Pancreas (tissue), 10 donors: ENCODE measurements around the gene PCBP4. TPM values are rescaled to one million over a fixed set of nuclear protein-coding genes. Genes with fewer than 3 reads are reported as not detected.

Source experiments
- ATAC-seq, 4 donors: fragments of 200-7000 bp; cut with Tn5 transposase; one replicate each; pipeline versions ENCODE4 v1.8.0 to v1.9.1; 2020; ENCODE audit warnings: mild to moderate bottlenecking in 4 of 4, moderate library complexity in 4 of 4
- DNase-seq, 6 donors: peaks; one replicate each; pipeline ENCODE4 v3.0.0-alpha.2; 2020
- FAIRE-seq: peaks from 2 replicates; lab custom pipeline; 2012; peaks lifted over from hg19 to GRCh38; lab: Jason Lieb, UNC
- H3K27ac ChIP-seq, 4 donors: fragments of 200-600 bp; sonication (generic); 1 replicate in 3 of 4; 2 replicates in 1 of 4; pipeline versions ENCODE4 v1.5.0 to v1.8.0; 2020
- H3K27me3 ChIP-seq, 4 donors: fragments of 200-600 bp; one replicate each; pipeline ENCODE4 v1.8.0; 2021
- H3K36me3 ChIP-seq, 3 donors: fragments of 200-600 bp; sonication (generic) in 1 of 3; one replicate each; pipeline versions ENCODE4 v1.5.0 to v1.8.0; 2020 to 2021
- H3K4me1 ChIP-seq, 3 donors: fragments of 200-600 bp; one replicate each; pipeline ENCODE4 v1.8.0; 2021
- H3K4me3 ChIP-seq, 4 donors: fragments of 200-600 bp; sonication (generic) in 2 of 4; one replicate each; pipeline versions ENCODE4 v1.5.0 to v1.8.0; 2020 to 2021
- H3K9me3 ChIP-seq, 4 donors: fragments of 200-600 bp; one replicate each; pipeline ENCODE4 v1.8.0; 2021
- CTCF ChIP-seq, 4 donors: fragments of 200-600 bp; sonication (generic) in 3 of 4; IDR thresholded peaks; one replicate each; pipeline versions ENCODE4 v1.5.0 to v1.8.0; 2021; ENCODE audit warnings: antibody characterized with exemption in 4 of 4
- WGBS, 2 donors: extraction: QIAGEN DNeasy Blood & Tissue Kit; methylation state at CpG; one replicate each; pipeline ENCODE4 v1.1.7; 2013; 5-methylcytosine and 5-hydroxymethylcytosine counted together
- intact Hi-C, 3 donors: fragments of 100-400 bp; cut with DNase I; formaldehyde crosslinking; loops; one replicate each; pipeline versions ENCODE4 v1.11.1 to v1.14.2; 2022
- polyA plus RNA-seq, 2 donors: library from polyadenylated mRNA; stranded (reverse); fragments of 200-250 nt; gene quantifications; one replicate each; pipeline ENCODE4 v1.2.3, GENCODE V29; 2013
- total RNA-seq, 6 donors: library from RNA; stranded (reverse); fragmentation: NEBNext Ultra II Directional in 4 of 6; extraction: Animal tissue kit (Norgen Biotek cat#: 25700) in 4 of 6; gene quantifications; one replicate each; pipeline versions ENCODE4 v1.2.1 to v1.2.4, GENCODE V29; 2021 to 2023
- donor health status: healthy with polysubstance abuse.
- donor health status: DM: no; HTN: no; CAD: no; lungs with moderate emphysema.
- donor health status: DM: no; HTN: no; CAD: no.
- donor health status: control.
- donor health status: control.
- donor health status: Bipolar disorder and iron deficiency.
- donor health status: DM: yes; HTN: yes; CAD: no.
- donor health status: DM: no; HTN: no; CAD: no.
- donor health status: DM: no; HTN: no; CAD: no.
- donor health status: DM: yes; HTN: yes; CAD: no.

The PCBP4 gene
- 10 to 100 TPM; 10.7 to 19.8 (median 14.5) TPM for total RNA-seq
- polyA plus RNA-seq, result 10 to 100 TPM; 43.3 to 55.2 TPM

GRCh38 chr3:51967384-51968169, at the start of gene PCBP4:
PCBP4 (minus strand) TSS chr3:51967454; CDS start chr3:51961240, 6,214 bp downstream.
- Histone ChIP-seq H3K27me3 (no peaks in the 10 kb centered on the region), H3K27ac (peak within 1 kb of the TSS; percentile 61 to 82 (median 71)), H3K4me1 (peaks cover 4 to 19% (median 15%) of the 10 kb centered on the region in 3 donors), H3K36me3 (no peaks in the 10 kb centered on the region), H3K9me3 (no peaks in the 10 kb centered on the region), H3K4me3 (peak within 1 kb of the TSS; percentile 48 to 72 (median 71))
- TF ChIP-seq CTCF (IDR thresholded peaks at IDR 0.05), result no peak
- 1 to 2% methylated on average over 49 to 78 of the region's 90 CpGs for WGBS, 2 donors
- peak; percentile 74 to 88 (median 82) for DNase-seq
- intact Hi-C loops, result no loop called here
- no peak for FAIRE-seq
- peak; percentile 61 to 74 (median 67) for ATAC-seq

- H3K9me3 ChIP-seq, result no peaks in the 10 kb centered on the region
- H3K27ac ChIP-seq, result no peak overlapping the region
- WGBS, 2 donors, result 67 to 77% methylated on average over 13 of the region's 13 CpGs
- H3K4me3 ChIP-seq, result no peak overlapping the region
- H3K36me3 ChIP-seq, result no peaks in the 10 kb centered on the region
- no peak for TF ChIP-seq CTCF (IDR thresholded peaks at IDR 0.05)
- H3K27me3 ChIP-seq, result no peaks in the 10 kb centered on the region
- H3K4me1 ChIP-seq, result no peaks in the 10 kb centered on the region
- FAIRE-seq (no peak), ATAC-seq (peak in 2 of 4 donors; percentile 40 to 53), DNase-seq (no peak)
- intact Hi-C loops, result no loop called here
Measured at GRCh38 chr3:52015438-52016228, 48.4 kb upstream of the PCBP4 start.

GRCh38 chr3:52014613-52015012, 47.4 kb upstream of the PCBP4 start:
- Histone ChIP-seq H3K4me1 (no peaks in the 10 kb centered on the region), H3K36me3 (no peaks in the 10 kb centered on the region), H3K27ac (no peak overlapping the region), H3K27me3 (no peaks in the 10 kb centered on the region), H3K9me3 (no peaks in the 10 kb centered on the region), H3K4me3 (no peak overlapping the region)
- intact Hi-C loops, result no loop called here
- FAIRE-seq (no peak), ATAC-seq (no peak), DNase-seq (no peak)
- WGBS, 2 donors, result 76 to 78% methylated on average over 8 of the region's 8 CpGs
- no peak for TF ChIP-seq CTCF (IDR thresholded peaks at IDR 0.05)

GRCh38 chr3:52013802-52014598, 46.7 kb upstream of the PCBP4 start:
- WGBS, 2 donors, result 69 to 72% methylated on average over 6 of the region's 6 CpGs
- Histone ChIP-seq H3K9me3 (no peaks in the 10 kb centered on the region), H3K4me3 (no peak overlapping the region), H3K4me1 (no peaks in the 10 kb centered on the region), H3K27me3 (no peaks in the 10 kb centered on the region), H3K36me3 (no peaks in the 10 kb centered on the region), H3K27ac (no peak overlapping the region)
- no peak for TF ChIP-seq CTCF (IDR thresholded peaks at IDR 0.05)
- ATAC-seq, result no peak
- intact Hi-C loops, result no loop called here
- no peak for DNase-seq
- FAIRE-seq, result no peak
